Gastroesophageal sphincter (tissue), 4 donors: ENCODE measurements around the gene ALDH1L1. TPM values are rescaled to one million over a fixed set of nuclear protein-coding genes. Genes with fewer than 3 reads are reported as not detected.

Source experiments
- ATAC-seq: fragments of 150-250 bp; one replicate; pipeline ENCODE4 v1.9.1; 2016; ENCODE audit warnings: mild to moderate bottlenecking, moderate library complexity
- H3K27ac ChIP-seq, 4 donors: fragments of 200-600 bp; sonication (generic) in 3 of 4; 1 replicate in 3 of 4; 2 replicates in 1 of 4; pipeline ENCODE4 v1.5.1; 2016 to 2019
- H3K27me3 ChIP-seq: fragments of 200-600 bp; sonication (generic); one replicate; pipeline ENCODE4 v1.5.1; 2019
- H3K36me3 ChIP-seq, 2 donors: fragments of 200-600 bp; sonication (generic); one replicate each; pipeline ENCODE4 v1.5.1; 2019; ENCODE audit warnings: control low read depth in 1 of 2
- H3K4me1 ChIP-seq, 3 donors: fragments of 200-600 bp; sonication (generic); 1 replicate in 2 of 3; 2 replicates in 1 of 3; pipeline ENCODE4 v1.5.1; 2016 to 2019; ENCODE audit warnings: control low read depth in 2 of 3
- H3K4me3 ChIP-seq, 2 donors: fragments of 200-600 bp; sonication (generic); one replicate each; pipeline ENCODE4 v1.5.1; 2019; ENCODE audit warnings: mild to moderate bottlenecking in 1 of 2, moderate library complexity in 1 of 2
- H3K9me3 ChIP-seq, 3 donors: fragments of 200-600 bp; sonication (generic); one replicate each; pipeline ENCODE4 v1.5.1; 2017 to 2019; ENCODE audit warnings: control low read depth in 2 of 3
- EP300 ChIP-seq: sonication (generic); formaldehyde crosslinking; IDR thresholded peaks from one replicate; pipeline ENCODE4 v1.6.1; 2017; ENCODE audit warnings: antibody characterized with exemption, mild to moderate bottlenecking
- POLR2A ChIP-seq, 2 donors: fragments of 450-650 bp; IDR thresholded peaks; one replicate each; pipeline ENCODE4 v1.6.1; 2017; ENCODE audit warnings: antibody characterized with exemption in 2 of 2, mild to moderate bottlenecking in 2 of 2, moderate library complexity in 1 of 2
- POLR2AphosphoS5 ChIP-seq: sonication (generic); formaldehyde crosslinking; IDR thresholded peaks from one replicate; pipeline ENCODE4 v1.6.1; 2017; ENCODE audit warnings: antibody characterized with exemption
- WGBS, 2 donors: methylation state at CpG; one replicate each; pipeline ENCODE4 v1.1.5; 2018; ENCODE audit warnings: low coverage in 1 of 2; 5-methylcytosine and 5-hydroxymethylcytosine counted together
- total RNA-seq, 4 donors: library from RNA; depleted of rRNA; stranded (reverse); fragments of >200 nt; gene quantifications; one replicate each; pipeline ENCODE4 v1.1.0, GENCODE V29; 2016
- TF ChIP-seq, protein P1 (sequence below), 4 experiments: fragments of 200-600 bp in 2 of 4; fragments of 450-650 bp in 2 of 4; sonication (generic) in 1 of 4; IDR thresholded peaks; one replicate each; pipeline ENCODE4 v1.5.1; 2017 to 2019; ENCODE audit warnings: antibody characterized with exemption in 4 of 4, mild to moderate bottlenecking in 2 of 4, moderate library complexity in 2 of 4

ALDH1L1 gene
- total RNA-seq, 4 donors from 2014 or later, result 16.3 to 67.9 (median 38.7) TPM

DNA sequence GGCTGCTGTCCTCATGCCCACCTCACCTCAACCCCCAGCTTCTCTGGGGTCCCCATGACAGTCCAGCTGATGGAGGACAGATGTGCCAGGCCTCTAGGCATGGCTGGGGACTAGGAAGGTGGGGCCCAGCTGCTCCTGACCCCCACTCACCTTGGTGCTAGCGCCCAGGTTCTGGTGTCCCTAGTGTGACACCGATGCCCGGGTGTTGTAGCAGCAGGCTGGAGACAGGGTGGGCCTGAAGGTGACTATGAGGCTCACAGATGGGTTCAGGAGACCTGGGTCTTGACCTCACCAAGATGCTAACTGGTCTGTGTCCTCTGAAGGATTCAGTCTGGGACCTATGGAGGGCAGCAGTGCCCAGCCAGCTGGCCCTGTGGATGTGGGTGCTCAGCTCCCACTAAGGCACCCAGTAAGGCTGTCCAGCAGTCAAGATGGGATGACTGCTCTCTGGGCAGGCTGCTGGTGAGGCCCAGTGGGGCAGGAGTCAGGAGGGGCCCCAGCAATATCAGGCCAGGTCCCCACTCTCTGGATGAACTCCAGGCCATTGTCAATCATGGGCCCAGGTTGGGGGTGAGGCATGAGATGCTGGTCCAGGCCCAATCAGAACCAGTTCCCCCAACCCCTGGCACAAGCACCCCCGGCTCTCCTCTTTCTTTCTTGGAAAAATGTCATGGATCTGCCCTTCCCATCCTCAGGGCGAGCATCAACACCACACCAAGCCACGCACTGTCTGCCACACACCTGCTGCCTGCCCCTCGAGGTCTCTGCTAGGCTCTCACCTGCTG is 33.0 kb downstream of the ALDH1L1 start:
- Histone ChIP-seq H3K27me3 (no peaks in the 10 kb centered on the region), H3K36me3 (peaks cover 0 to 29% of the 10 kb centered on the region in 2 donors), H3K27ac (no peak overlapping the region), H3K9me3 (no peaks in the 10 kb centered on the region), H3K4me1 (no peaks in the 10 kb centered on the region), H3K4me3 (no peak overlapping the region)
- TF ChIP-seq POLR2A (IDR thresholded peaks at IDR 0.05) (no peak), POLR2AphosphoS5 (no peak), EP300 (no peak)
- TF ChIP-seq, protein P1, sequence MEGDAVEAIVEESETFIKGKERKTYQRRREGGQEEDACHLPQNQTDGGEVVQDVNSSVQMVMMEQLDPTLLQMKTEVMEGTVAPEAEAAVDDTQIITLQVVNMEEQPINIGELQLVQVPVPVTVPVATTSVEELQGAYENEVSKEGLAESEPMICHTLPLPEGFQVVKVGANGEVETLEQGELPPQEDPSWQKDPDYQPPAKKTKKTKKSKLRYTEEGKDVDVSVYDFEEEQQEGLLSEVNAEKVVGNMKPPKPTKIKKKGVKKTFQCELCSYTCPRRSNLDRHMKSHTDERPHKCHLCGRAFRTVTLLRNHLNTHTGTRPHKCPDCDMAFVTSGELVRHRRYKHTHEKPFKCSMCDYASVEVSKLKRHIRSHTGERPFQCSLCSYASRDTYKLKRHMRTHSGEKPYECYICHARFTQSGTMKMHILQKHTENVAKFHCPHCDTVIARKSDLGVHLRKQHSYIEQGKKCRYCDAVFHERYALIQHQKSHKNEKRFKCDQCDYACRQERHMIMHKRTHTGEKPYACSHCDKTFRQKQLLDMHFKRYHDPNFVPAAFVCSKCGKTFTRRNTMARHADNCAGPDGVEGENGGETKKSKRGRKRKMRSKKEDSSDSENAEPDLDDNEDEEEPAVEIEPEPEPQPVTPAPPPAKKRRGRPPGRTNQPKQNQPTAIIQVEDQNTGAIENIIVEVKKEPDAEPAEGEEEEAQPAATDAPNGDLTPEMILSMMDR (IDR thresholded peaks at IDR 0.05), result no peak
- 76 to 100% methylated on average over 2 to 3 of the region's 7 CpGs for WGBS, 2 donors
- ATAC-seq, result no peak

GRCh38 chr3:126146525-126147146 is 33.8 kb downstream of the ALDH1L1 start:
- Histone ChIP-seq H3K4me1 (no peaks in the 10 kb centered on the region), H3K27ac (no peak overlapping the region), H3K9me3 (no peaks in the 10 kb centered on the region), H3K27me3 (no peaks in the 10 kb centered on the region), H3K4me3 (no peak overlapping the region), H3K36me3 (peaks cover 0 to 25% of the 10 kb centered on the region in 2 donors)
- no peak for ATAC-seq
- WGBS, 2 donors, result 86 to 100% methylated on average over 1 of the region's 6 CpGs
- TF ChIP-seq, protein P1 (IDR thresholded peaks at IDR 0.05), result no peak
- TF ChIP-seq POLR2AphosphoS5 (no peak), EP300 (no peak), POLR2A (IDR thresholded peaks at IDR 0.05) (no peak)

DNA sequence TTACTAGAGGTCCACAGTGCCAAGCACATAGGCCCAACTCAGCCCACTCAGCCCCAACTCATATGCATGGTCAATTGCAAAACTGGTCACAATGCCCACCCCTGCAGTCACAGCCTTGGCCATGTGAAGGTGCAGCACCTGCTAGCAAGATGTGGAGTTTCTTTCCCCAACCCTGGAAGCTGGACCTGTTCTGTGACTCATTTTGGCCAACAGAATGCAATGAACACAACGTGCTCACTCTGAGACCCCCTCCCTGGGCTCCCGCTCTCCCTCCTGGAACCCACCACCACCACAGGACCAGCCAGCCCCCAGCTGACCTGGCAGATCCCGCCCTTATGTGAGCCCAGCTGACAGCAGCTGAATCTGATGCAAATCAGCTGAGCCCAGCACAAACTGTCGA is 34.4 kb downstream of the ALDH1L1 start:
- ATAC-seq, result no peak
- 69% methylated on average over 3 of the region's 4 CpGs; no CpG with 5 or more reads in 1 of the 2 donors for WGBS, 2 donors
- Histone ChIP-seq H3K9me3 (no peaks in the 10 kb centered on the region), H3K4me1 (no peaks in the 10 kb centered on the region), H3K36me3 (peaks cover 0 to 19% of the 10 kb centered on the region in 2 donors), H3K4me3 (no peak overlapping the region), H3K27me3 (no peaks in the 10 kb centered on the region), H3K27ac (no peak overlapping the region)
- TF ChIP-seq POLR2AphosphoS5 (no peak), EP300 (no peak), POLR2A (IDR thresholded peaks at IDR 0.05) (no peak)
- TF ChIP-seq, protein P1 (IDR thresholded peaks at IDR 0.05), result no peak

- no peak overlapping the region for H3K4me3 ChIP-seq
- peaks cover 0 to 3% of the 10 kb centered on the region in 2 donors for H3K36me3 ChIP-seq
- no peak for TF ChIP-seq EP300
- TF ChIP-seq POLR2AphosphoS5, result no peak
- no peak overlapping the region for H3K27ac ChIP-seq
- H3K4me1 ChIP-seq, result no peaks in the 10 kb centered on the region
- ATAC-seq, result no peak
- H3K9me3 ChIP-seq, result no peaks in the 10 kb centered on the region
- 47 to 73% methylated on average over 2 to 3 of the region's 3 CpGs for WGBS, 2 donors
- no peaks in the 10 kb centered on the region for H3K27me3 ChIP-seq
These were observed 37.7 kb downstream of the ALDH1L1 start for GRCh38 chr3:126142652-126143051.

DNA sequence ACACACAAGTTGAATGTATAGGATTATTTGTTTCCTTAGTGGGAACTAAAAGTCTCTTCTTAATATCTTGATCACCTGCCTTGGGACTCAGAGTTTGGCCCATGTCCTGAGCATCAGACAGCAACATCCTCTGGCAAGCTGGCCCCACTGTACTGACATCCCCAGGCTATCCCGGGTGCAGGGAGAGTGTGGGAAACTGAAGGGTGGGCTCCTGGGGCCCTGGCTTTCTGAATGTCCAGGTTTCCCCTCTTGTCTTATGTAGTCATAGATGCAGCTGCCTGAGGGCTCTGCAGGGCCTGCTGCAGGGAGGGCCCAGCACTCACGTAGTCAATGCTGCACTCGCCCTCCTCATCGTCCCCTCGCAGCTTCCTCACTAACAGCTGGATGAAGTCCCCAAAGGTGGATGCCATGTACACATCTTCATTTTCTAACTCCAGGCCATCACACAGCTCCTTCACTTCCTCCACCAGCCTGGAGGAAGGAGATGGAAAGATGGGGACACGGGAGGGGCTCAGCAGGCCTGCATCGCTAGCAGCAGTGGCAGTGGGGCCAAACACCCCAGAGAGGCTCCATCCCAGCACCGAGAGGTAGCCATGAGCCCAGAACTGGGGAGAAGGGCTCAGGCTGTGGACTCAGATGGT is 42.8 kb downstream of the ALDH1L1 start:
- Histone ChIP-seq H3K36me3 (peaks cover 0 to 24% of the 10 kb centered on the region in 2 donors), H3K4me3 (no peak overlapping the region), H3K9me3 (no peaks in the 10 kb centered on the region), H3K4me1 (peaks cover 0 to 7% (median 0%) of the 10 kb centered on the region in 3 donors), H3K27ac (no peak overlapping the region), H3K27me3 (no peaks in the 10 kb centered on the region)
- 80 to 100% methylated on average over 1 to 2 of the region's 8 CpGs for WGBS, 2 donors
- no peak for TF ChIP-seq POLR2A (IDR thresholded peaks at IDR 0.05)
- ATAC-seq, result no peak
